Measurements from ENCODE around the gene CHRNG.
A peak's percentile ranks its signal among the peaks of the same experiment; 100 is the strongest.

The CHRNG gene

DNA sequence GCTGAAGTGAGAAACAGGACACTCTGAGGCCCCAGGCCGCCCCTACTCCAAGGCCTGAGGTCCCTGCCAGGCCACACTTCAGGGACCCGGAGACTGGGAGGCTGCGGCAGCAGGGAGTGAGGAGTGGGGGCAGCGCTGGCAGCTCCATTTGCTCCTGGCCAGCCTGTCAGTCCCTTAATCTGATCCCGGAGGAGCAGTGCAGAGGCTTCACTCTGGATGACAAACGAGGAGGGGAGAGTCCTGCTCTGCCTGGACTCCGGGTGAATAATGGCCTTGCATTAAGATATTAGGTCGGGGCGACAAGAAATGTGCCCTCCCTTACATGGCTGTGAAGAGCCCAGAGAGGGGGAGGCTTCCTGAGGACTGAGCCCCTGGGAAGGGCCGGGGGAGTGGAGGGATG, 33.6 kb upstream of the CHRNG start:
- DNase-seq (ENCODE audit: low spot score) = no peak

DNA sequence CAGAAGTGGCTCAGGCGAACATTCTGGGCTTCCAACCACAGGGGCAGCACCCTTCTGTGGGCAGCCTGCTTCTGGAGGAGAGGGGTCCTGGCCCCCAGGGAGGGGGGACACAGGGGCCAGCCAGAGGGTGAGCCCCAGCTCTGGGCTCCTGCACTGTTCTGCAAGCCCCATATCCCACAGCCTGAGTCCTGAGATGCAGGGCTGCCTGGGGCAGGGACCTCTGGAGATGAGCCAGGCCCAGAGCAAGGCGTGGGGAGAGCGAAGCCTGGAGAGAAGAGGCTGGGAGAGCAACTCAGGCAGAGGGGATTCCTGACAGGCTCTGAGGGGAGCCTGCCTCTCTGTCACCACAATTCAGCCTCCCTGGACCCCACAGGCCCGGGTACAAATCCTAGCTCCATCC, 32.8 kb upstream of the CHRNG start:
- no peak for DNase-seq (ENCODE audit: low spot score)

DNA sequence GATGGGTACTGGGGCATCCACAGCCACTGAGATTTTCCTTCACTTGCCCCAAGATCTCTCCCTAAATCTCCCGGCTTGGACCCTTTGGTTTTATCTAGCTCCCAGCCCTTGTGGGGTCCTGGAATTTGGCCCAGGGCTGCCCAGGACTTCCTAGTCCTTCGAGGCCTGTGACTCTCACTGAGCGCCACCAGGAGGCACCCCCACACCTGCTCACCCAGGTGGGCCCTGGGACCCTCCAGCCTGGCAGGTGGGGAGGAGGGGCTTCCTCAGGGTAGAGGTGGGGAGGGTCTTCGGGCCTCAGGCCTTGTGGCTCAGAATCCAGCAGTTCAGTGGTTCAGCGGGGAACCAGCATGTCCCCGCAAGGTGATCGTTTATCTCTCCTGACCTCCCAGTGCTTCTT, 31.2 kb upstream of the CHRNG start:
- DNase-seq (ENCODE audit: low spot score) = no peak

DNA sequence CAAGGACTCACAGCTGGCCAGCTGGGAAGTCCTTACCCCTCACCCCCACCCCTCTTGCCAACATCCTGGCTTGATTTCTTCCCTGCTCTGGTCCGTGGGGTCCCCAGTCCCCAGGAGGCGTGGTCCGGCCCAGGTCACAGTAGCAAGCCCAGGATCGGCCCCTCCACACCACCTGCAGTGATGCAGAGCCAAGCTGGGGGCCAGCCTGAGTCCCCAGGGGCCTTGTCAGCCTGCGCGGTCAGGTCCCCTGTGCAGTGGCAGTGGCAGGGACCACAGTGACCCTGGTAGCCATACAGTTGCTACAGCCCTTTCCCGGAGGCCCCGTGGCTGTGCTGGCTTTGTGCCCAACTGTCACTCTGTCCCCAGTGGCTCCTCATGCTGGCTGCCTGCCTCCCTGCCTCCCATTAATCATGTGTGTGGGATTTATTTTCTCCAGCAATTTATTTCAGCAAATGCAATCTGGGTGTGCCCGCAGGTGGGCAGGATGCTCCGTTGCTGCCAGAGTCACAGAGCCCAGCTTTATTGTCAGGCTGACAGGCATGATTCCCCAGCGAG, 28.1 kb upstream of the CHRNG start:
- DNase-seq (ENCODE audit: low spot score) = no peak

DNA sequence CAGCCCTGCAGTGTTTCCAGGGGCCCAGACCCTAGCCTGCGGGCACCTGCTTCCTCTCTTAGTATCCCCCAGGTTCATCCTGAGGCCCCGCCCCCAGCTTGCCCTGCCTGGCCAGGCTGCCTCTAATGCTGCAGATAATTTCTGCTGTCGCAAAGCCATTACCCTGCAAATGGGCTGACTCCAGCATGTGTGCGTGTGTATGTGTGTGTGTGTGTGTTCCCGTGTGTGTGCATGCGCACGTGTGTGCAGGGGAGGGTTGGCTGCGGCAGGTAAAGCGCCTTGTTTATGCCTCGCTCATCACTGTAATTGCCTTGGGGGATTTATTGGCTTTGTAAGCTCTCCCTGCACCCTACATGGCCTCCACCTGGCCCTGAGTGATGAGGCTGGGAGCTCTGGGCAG, 26.9 kb upstream of the CHRNG start:
- DNase-seq (ENCODE audit: low spot score) = no peak

DNA sequence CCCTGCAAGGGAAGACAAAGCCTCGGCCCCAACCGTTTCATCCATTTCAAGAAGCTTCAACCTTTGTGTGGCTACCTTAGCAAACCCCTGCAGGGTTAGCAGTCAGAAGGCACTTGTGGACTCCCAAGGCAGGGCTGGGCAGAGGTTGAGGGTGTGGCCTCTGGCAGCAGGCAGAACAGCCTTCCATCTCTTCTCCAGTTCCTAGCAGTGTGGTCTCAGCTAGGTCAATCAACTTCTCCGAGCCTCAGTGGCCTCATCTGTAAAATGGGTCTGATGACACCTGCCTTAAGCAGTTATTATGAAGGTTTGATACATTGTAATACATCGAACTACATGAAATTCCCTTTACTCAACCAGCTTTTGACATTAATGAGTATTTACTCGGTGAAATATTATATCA, 26.1 kb upstream of the CHRNG start:
- DNase-seq (ENCODE audit: low spot score) = no peak

DNA sequence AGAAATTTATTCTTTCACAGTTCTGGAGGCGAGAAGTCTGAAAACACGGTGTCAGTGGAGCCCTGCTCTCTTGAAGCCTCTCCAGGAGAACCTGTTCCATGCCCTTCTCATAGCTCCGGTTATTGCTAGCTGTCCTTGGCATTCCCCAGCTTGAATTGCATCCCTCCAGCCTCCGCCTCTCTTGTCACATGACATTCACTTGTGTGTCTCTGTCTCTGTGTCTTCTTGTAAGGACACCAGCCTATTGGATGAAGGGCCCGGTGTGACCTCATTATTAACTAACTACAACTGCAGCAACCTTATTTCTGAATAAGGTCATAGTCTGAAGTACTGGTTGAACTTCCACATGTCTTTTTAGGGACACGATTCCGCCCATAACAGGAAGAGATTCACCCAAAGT, 23.9 kb upstream of the CHRNG start:
- DNase-seq (ENCODE audit: low spot score) = no peak

DNA sequence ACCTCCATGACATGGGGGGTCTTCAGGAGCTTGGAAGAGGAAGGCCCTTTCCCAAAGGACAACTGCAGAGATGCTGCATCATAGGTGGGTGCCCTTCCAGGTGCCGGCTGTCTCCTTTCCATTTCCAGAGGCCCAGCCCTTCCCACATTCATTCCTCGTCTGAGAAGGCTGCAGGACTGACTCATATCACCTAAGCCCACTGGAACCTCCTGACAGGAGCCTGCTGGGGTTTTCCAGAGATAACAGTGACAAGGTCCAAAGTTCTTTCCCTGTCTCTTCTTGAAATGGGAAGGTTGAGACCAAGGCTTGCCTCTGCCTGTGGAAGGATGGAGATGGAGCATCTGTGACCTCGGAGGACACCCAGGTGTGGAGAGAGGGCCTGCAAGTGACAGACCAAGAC, 22.9 kb upstream of the CHRNG start:
- no peak for DNase-seq (ENCODE audit: low spot score)

DNA sequence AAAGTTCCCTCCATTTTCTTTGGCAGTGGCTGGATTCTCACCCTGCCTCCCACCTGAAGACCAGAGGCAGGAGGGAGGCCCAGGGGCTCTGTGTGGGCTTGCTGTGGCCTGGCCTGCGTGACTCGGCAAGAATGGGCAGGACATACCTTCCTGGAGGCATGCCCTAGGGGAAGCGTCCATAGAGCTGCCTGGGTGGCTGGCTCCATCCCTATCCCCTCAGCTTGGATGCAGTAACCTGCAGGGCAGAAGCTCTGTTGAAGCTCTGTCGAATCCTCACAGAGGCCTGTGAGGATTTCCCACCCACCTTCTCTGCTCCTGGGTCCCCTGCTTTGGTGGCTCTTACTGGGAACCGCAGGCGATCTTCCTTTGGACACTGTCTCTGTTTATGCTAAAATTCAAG, 20.6 kb upstream of the CHRNG start:
- no peak for DNase-seq (ENCODE audit: low spot score)

DNA sequence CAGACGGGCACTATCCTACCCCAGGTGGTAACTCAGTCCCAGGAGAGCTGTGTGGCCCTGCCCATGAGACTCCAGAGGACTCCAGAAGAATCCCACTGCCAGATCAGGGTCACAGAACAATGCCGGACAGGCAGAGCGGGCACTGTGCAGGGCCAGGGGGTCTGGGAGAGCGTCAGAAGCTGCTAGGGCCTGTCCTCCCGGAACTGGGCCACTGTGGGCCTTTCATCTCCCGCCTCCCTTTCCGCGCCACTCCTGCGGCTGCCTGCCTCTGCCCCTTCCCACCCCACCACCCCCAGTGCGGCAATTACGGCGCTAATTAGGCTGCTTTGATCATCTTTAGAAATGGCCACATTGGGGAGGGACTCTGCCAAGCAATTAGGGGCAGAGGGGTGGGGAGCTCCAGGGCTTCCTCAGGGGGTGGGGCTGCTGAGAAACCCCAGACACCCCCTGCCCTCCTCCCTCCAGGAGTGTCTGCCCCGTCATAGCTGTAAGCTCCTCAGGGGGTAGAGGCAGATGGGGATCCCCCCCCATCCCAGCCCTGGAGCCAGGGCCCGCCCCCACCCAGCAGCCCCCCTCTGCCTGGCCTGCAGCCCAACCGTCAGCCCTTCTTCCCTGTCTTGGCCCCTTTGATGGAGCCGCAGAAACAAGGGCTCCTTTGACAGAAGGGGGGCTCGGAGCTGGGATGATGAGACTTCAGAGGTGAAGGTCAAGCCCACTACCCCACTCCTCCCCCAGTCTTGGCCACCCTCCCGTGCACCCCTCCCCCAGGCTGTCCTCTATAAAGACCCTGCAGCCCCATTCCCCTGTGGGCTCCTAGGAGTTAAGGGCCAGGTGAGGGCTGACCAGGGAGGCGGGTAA, 19.7 kb upstream of the CHRNG start, which contains the start of gene PRSS56:
Gene PRSS56, plus strand, starts transcription at position 808 of the 858 bp plus-strand sequence. CDS start 211 bp downstream, outside the sequence.
- DNase-seq (ENCODE audit: low spot score) = no peak

DNA sequence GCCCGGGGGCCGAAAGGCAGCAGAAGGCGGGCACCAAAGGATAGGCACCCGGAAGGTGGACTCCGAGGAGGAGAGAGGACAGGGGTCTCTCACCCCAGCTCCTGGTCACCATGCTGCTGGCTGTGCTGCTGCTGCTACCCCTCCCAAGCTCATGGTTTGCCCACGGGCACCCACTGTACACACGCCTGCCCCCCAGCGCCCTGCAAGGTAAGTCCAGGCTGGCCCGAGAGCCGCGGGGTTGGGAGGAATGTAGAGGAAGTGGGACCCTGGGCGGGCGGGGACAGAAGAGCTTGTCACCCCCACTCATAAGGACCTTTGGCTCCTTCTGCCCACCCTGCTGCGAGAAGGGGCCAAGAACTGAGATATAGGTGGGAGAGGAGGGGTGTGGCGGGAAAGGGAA, 19.0 kb upstream of the CHRNG start:
- DNase-seq (ENCODE audit: low spot score) = no peak

DNA sequence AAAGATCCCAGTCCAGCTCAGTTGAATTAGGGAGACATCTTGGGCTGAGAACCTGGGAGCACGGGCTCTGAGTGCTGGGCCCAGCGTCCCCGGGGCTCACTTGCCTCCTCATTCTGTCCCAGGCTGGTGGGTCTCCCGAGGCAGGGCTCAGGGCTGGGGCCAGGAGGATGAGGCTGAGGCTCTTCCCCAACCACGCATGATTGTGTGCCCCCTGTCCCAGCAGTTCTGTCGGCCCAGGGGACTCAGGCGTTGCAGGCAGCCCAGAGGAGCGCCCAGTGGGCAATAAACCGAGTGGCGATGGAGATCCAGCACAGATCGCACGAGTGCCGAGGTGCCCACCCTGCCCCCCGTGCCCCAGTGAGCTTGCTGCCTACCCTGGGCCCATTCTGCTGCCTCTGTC, 18.4 kb upstream of the CHRNG start:
- DNase-seq (ENCODE audit: low spot score) = no peak

DNA sequence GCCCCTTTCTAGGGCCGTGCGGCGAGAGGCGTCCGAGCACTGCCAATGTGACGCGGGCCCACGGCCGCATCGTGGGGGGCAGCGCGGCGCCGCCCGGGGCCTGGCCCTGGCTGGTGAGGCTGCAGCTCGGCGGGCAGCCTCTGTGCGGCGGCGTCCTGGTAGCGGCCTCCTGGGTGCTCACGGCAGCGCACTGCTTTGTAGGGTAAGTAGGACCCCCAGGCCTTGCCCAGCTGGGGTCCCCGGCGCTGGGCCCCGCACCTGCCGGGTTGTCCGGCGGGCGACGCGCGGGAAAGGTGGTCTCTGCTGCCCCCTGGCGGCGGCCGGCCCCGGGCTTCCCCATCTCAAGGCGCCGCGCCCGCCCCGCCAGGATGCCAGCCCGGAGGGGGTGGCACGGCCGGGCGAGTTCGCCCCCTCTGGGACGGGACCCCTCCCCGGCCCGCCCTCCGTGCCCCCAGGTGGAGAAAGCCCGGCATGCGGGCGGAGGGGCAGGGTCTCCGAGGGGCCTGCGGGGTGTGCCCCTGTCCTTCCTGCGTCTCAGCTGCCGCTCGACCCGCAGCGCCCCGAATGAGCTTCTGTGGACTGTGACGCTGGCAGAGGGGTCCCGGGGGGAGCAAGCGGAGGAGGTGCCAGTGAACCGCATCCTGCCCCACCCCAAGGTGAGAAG, 17.4 kb upstream of the CHRNG start:
- no peak for DNase-seq (ENCODE audit: low spot score)

DNA sequence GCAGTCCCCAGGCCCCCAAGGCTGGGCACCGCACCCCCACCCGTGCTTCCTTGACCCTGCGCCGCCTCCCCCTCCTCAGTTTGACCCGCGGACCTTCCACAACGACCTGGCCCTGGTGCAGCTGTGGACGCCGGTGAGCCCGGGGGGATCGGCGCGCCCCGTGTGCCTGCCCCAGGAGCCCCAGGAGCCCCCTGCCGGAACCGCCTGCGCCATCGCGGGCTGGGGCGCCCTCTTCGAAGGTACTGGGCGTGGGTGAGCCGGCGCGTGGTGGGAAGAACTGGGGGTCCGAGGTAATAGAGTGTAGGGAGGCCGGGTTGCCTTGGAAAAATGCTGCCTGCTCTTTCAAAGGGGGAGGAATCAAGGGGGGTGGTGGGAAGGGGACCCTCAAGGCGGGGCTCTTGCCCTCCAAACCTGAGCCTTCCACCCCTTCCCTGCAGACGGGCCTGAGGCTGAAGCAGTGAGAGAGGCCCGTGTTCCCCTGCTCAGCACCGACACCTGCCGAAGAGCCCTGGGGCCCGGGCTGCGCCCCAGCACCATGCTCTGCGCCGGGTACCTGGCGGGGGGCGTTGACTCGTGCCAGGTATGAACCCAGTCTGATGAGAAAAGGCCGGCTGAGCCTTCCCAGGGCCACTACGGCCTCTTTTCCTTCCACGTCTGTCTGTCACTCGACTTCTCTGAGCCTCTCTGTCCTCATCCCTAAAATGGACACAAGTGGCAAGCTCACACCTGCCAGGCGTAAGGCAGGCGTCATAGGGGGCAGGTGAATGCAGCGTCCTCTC, 16.7 kb upstream of the CHRNG start:
- no peak for DNase-seq (ENCODE audit: low spot score)

DNA sequence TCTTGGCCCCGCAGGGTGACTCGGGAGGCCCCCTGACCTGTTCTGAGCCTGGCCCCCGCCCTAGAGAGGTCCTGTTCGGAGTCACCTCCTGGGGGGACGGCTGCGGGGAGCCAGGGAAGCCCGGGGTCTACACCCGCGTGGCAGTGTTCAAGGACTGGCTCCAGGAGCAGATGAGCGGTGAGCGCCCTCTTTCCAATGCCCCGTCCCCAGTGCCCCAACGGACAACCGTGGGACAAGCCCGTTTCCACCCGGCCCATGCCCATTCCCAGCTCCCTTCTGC, 16.1 kb upstream of the CHRNG start:
- no peak for DNase-seq (ENCODE audit: low spot score)

DNA sequence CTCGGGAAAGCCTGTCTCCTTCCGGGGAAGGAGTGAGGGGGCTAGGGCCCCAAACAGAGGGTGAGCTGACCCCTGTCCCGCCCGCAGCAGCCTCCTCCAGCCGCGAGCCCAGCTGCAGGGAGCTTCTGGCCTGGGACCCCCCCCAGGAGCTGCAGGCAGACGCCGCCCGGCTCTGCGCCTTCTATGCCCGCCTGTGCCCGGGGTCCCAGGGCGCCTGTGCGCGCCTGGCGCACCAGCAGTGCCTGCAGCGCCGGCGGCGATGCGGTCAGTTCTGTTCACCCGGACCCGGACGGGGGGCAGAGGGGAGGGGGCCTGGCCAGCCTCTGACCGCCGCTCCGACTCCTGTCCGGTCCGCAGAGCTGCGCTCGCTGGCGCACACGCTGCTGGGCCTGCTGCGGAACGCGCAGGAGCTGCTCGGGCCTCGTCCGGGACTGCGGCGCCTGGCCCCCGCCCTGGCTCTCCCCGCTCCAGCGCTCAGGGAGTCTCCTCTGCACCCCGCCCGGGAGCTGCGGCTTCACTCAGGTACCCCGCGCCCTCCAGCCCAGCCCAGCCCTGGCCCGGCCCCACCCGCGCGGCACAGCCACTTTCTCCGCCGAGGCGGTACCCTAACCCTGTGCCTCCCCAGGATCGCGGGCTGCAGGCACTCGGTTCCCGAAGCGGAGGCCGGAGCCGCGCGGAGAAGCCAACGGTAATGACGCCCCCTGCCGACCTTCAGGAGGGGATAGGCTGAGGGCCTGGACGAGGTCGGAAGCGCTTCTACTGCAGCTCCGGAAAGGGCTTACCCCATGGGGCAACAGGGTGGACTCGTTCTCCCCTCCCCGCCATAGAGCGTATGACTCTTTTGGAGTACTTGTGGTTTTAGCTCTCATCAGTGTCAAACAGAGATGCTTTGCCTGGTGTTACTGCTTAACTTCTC, 15.6 kb upstream of the CHRNG start:
- peak; percentile 75 for DNase-seq (ENCODE audit: low spot score)

DNA sequence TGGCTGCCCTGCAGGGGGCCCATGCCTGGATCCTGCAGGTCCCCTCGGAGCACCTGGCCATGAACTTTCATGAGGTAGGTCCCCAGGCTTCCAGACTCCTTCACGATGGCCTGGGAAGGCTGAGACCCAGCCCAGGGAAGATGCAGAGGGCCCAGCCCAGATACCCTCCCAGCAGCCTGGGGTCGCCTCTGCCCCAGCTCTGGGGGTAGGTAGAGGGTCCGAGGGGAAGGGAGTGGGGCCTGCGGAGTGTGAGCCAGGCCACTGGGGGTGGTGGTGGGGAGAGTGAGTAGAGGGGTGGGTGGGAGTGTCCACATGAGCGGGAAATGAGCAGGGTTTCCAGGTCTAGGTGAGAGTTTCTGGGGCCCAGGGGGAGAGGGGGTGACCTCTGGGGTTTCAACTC, 14.7 kb upstream of the CHRNG start:
- DNase-seq (ENCODE audit: low spot score) = no peak

DNA sequence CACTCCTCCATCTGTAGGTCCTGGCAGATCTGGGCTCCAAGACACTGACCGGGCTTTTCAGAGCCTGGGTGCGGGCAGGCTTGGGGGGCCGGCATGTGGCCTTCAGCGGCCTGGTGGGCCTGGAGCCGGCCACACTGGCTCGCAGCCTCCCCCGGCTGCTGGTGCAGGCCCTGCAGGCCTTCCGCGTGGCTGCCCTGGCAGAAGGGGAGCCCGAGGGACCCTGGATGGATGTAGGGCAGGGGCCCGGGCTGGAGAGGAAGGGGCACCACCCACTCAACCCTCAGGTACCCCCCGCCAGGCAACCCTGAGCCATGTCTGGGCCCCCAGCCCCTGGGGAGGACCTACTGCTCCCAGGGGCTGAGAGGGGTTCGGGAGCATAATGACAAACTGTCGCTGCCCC, 14.3 kb upstream of the CHRNG start:
- DNase-seq (ENCODE audit: low spot score) = no peak

DNA sequence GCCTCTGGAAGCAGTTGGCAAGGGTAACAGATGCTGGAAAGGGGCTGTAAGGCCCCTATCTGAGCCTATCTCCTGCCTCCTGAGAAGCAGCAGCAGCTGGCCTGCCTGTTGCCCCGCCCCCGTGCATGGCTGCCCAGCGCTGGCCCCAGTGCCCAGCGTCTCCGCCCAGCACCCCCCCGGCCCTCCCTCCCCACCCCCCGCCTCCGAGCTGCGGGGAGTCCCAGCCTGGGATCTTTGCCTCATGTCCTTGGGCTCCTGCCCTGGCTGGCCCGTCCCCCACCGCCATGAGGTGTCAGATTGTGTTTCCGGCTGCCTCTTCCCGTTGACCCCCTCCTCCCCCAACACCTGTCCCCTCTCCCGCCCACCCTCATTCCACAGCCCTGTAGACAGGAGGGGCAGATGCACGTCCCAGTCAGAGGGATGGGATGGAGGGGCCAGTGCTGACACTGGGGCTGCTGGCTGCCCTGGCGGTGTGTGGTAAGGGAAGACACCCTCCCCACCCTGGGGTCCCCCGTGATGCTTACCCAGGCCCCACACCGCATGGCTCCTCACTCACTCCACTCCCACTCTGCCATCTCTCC, 13.6 kb upstream of the CHRNG start, which contains the start of gene CHRND:
Gene CHRND, plus strand, starts transcription at position 370 of the 581 bp plus-strand sequence. Its CDS starts 56 bp downstream, at position 426.
- DNase-seq (ENCODE audit: low spot score) = peak; percentile 83

DNA sequence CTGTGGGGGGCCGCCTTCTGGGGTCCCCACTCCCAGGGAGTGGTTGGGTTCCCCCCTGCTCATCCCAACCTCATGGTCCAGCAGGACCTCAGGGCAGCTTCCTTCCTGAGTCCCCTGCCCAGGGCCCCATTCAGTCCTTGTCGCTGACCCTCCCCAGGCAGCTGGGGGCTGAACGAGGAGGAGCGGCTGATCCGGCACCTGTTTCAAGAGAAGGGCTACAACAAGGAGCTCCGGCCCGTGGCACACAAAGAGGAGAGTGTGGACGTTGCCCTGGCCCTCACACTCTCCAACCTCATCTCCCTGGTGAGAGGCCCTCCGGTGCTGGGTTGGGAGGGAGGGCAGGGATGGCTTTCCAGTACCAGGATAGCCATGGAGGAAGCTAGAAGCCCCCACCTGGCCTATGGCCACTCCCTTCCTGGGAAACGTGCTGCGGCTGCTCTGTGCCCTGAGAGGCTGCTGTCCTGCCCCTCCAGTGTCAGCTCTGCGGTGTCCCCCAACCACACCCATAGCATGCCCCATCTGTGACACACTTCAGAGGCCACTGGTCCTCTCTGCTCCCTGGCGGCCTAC, 13.0 kb upstream of the CHRNG start:
- no peak for DNase-seq (ENCODE audit: low spot score)
